ENCODE data around the gene MAML1.
"Not testable (repeated sequence)": the region's sequence is repeated elsewhere in the genome, so short reads cannot be mapped to it uniquely, and the experiment has no call there.

MAML1 gene

GRCh38 chr5:179768326-179769085 is 35.9 kb downstream of the MAML1 start:
- no peak for DNase-seq (ENCODE audit: low read depth in 2 of 2)

- DNase-seq (ENCODE audit: low read depth in 2 of 2) = no peak
Measured at GRCh38 chr5:179769271-179769670, 36.6 kb downstream of the MAML1 start.

DNA sequence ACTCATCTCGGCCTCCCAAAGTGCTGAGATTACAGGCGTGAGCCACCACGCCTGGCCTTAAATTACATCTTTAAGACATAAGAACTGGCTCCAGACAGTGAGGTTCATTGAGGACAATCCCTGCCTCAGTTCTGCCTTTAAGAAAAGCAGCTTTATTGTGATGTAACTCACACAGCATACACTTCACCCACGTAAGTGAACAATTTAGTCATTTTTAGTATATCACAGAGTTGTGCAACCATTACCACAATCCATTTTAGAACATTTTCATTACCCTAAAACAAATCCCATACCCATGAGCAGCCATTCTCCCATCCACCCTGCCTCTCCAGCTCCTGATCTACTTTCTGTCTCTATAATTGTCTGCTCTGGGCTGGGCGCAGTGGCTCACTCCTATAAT is 37.2 kb downstream of the MAML1 start:
- DNase-seq (ENCODE audit: low read depth in 2 of 2) = no peak

GRCh38 chr5:179771311-179771895 is 38.8 kb downstream of the MAML1 start:
- DNase-seq (ENCODE audit: low read depth in 2 of 2) = no peak

- DNase-seq (ENCODE audit: low read depth in 2 of 2) = no peak
Measured at GRCh38 chr5:179772351-179772750, 39.7 kb downstream of the MAML1 start.

DNA sequence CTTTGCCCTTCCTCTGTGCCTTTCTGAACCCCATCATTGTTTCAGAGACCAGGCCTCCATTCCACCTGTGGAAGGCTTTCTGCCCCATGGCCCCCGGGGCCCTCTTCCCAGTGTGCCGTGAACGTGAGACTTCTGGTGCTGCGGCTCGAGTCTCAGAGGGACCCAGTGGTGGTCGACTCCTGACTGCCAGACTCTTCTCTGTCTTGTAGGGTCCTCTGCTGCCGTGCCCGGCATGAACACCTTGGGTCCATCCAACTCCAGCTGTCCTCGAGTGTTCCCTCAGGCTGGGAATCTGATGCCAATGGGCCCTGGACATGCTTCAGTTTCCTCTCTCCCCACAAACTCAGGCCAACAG is 41.0 kb downstream of the MAML1 start:
- no peak for DNase-seq (ENCODE audit: low read depth in 2 of 2)

- no peak for DNase-seq (ENCODE audit: low read depth in 2 of 2)
Measured at GRCh38 chr5:179774442-179774841, 41.8 kb downstream of the MAML1 start.

DNA sequence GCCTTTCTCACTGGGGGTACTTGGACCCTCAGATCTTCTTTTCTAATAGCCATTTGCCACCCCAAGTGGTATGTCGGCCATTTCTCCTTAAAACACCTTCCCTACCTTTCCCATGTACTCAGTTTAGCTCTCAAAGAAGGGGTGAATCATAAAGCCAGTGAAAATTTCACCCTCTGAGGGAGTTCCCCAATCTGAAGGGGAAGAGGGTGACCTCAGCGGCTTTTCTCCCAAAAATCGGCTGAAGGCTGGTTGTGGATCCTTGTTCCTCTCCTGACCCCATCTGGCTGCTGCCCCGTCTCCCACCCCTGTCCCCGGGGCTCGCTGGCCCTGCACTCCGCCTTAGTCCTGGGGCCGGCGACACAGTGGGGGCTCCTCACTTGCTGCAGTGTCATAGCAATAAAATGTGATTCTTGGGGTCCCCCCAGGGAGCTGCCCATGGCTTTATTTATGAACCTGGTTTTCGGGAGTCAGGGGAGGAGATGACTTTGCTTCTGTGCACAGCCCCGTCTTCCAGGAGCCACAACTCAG is 43.9 kb downstream of the MAML1 start:
- no peak for DNase-seq (ENCODE audit: low read depth in 2 of 2)

- DNase-seq (ENCODE audit: low read depth in 2 of 2) = no peak
Measured at GRCh38 chr5:179777456-179777855, 44.8 kb downstream of the MAML1 start.

GRCh38 chr5:179777909-179778308 is 45.3 kb downstream of the MAML1 start:
- no peak for DNase-seq (ENCODE audit: low read depth in 2 of 2)

DNA sequence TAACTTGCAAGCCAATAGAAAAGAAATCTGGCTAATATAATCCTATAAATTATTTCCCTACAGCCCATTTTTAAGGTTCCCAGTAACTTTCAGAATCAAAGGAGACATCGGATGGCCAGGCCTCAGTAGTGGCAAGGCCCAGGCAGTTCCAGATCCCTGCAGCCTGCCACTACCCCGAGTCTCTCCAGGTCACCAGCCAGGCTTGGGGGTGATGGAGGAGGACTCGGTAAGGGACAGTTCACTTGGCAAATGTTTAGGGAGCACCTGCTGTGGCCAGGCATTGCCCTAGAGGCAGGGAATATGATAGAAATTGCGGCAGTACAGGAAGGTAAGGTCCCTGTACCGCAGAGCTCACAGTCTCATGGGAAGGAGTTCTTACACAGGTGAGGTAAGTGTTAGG is 46.0 kb downstream of the MAML1 start:
- DNase-seq (ENCODE audit: low read depth in 2 of 2) = no peak

DNA sequence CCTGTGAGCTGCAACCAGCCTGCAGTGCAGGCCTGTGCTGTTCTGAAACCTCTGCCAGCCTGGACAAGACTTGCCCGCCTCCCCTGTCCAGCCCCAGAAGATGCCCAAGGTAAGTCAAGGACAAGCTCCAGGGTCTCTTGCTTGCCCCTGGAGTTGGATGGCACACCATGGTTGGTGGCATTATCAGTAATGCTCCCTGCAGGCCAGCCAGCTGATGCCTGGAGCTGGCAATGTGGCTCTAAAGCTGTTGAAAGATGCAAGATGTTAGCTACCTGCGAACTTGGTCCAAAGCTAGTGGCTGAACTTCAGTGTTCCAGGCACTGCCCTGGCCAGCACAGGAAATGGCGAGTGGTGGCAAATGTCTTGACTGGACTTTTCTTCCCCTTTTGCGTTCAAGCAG is 47.2 kb downstream of the MAML1 start:
- DNase-seq (ENCODE audit: low read depth in 2 of 2) = no peak

GRCh38 chr5:179780362-179780761 is 47.7 kb downstream of the MAML1 start:
- DNase-seq (ENCODE audit: low read depth in 2 of 2) = no peak

- DNase-seq (ENCODE audit: low read depth in 2 of 2) = no peak
Measured at GRCh38 chr5:179781846-179782245, 49.2 kb downstream of the MAML1 start.

- no peak for DNase-seq (ENCODE audit: low read depth in 2 of 2)
Measured at GRCh38 chr5:179783128-179783527, 50.5 kb downstream of the MAML1 start.

GRCh38 chr5:179786861-179787260 is 54.2 kb downstream of the MAML1 start:
- DNase-seq (ENCODE audit: low read depth in 2 of 2) = no peak

DNA sequence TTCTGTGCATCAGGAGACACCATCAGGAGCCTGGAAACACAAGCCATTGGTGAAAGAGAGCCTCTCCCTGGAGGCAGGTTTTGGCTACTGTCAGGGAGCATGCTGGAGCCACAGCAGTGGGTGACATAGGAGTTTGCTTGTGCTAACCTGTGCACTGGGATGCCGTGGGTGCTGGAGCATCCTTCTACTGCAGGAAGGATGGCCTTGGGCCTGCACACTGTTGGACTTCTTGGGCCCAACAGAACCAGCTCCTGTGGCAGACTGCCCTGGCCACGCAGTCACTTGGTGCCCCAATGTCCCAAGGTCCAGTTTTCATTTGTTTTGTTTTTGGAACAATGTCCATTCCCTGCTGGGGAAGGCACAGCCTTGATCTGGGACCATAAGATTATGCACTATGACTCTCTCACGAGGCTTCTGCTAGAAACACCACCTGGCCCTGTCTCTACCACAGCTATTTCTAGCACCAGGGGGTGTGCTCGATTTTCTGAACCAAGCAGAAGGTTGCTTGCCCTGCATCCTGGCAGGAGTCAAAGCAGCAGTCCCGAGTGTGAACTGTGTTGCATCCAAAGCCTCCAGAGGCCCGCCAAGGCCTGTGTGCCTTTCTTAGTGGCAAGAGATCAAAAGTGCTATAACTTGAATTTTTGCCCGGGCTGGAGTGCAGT is 55.7 kb downstream of the MAML1 start:
- no peak for DNase-seq (ENCODE audit: low read depth in 2 of 2)

- not testable (repeated sequence) for DNase-seq (ENCODE audit: low read depth in 2 of 2)
Measured at GRCh38 chr5:179789278-179789677, 56.7 kb downstream of the MAML1 start.

DNA sequence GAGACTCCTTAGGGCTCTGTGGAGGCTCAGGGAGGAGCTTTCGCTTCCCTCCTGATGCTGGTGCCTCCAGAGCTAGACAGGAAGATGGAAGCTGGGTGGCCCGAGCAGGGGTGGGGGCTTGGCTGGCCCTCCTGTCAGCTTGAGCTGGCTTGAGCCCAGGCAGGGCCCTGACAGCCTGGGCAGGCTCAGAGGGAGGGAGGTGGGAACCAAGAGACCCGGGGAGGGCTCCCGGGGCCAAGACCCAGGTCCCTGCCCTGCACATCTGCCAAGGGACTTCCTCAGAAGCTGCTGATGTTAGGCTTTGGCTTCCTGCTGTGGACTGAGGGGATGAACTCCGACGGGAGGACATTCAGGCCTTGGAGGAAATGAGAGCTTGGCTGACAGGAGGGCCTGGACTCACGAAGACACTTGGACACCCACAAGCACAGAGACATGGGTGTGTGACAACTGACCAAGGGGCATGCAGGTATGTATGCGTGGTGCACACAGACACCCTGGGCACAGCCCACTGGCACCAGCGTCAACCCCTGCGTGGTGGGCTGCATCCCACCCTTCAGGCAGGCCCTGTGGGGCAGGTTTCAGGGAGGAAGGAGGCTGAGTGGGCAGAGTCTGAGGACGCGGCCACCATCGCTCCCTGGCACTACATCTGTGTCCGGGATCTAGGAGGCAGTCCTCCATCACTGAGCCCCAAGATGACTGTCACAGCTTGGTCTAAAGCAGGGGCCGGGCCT is 59.4 kb downstream of the MAML1 start:
- no peak for DNase-seq (ENCODE audit: low read depth in 2 of 2)

GRCh38 chr5:179792612-179793467 is 60.2 kb downstream of the MAML1 start:
- DNase-seq (ENCODE audit: low read depth in 2 of 2) = no peak

- no peak for DNase-seq (ENCODE audit: low read depth in 2 of 2)
Measured at GRCh38 chr5:179793468-179794139, 61.0 kb downstream of the MAML1 start, which contains the start of gene LTC4S. Gene LTC4S, plus strand, starts transcription at chr5:179793986. Its CDS starts 95 bp downstream, at chr5:179794081.
